Endothelial cell of umbilical vein (primary cell): Measurements from ENCODE around the gene ZCCHC14. TPM values are rescaled to one million over a fixed set of nuclear protein-coding genes. Genes with fewer than 3 reads are reported as not detected.

ENCODE experiments used
- BruUV-seq: library from RNA; stranded (reverse); fragments of 400-500 nt; replicated peaks from 2 replicates; lab custom pipeline; 2021; lab: Mats Ljungman, UMichigan
- CTCF ChIA-PET: fragments of 300-600, 350-600 bp; sonication (Branson Sonifier 250); formaldehyde crosslinking; loops from one replicate; lab custom pipeline; 2021; ENCODE audit warnings: antibody characterized with exemption, inconsistent platforms; lab: Charles Lee
- POLR2A ChIA-PET: fragments of 300-600, 350-600 bp; sonication (Branson Sonifier 250); formaldehyde crosslinking; loops from one replicate; lab custom pipeline; 2021; ENCODE audit warnings: antibody characterized with exemption, inconsistent platforms; lab: Charles Lee
- DNase-seq: peaks from one replicate; pipeline ENCODE4 v3.0.0-alpha.2; 2011; ENCODE audit warnings: low read depth, low spot score
- FAIRE-seq: peaks from 2 replicates; lab custom pipeline; 2011; peaks lifted over from hg19 to GRCh38; lab: Jason Lieb, UNC
- H2AFZ ChIP-seq: 2 replicates; pipeline ENCODE4 v1.6.0; 2012; ENCODE audit warnings: low read depth, low read length, control low read depth, inconsistent platforms
- H3K27ac ChIP-seq: 2 replicates; pipeline ENCODE4 v1.5.1; 2011; ENCODE audit warnings: low read depth, mild to moderate bottlenecking, control low read depth, low read length, moderate library complexity; ENCODE audit not compliant: insufficient read depth
- H3K27me3 ChIP-seq, 2 experiments: 2 replicates each; pipeline versions ENCODE4 v1.6.0 to v1.6.1; 2011; ENCODE audit warnings: low read length in 2 of 2, mixed read lengths in 1 of 2; ENCODE audit not compliant: control insufficient read depth in 2 of 2, insufficient read depth in 2 of 2
- H3K36me3 ChIP-seq, 2 experiments: 2 replicates in 1 of 2; 3 replicates in 1 of 2; pipeline ENCODE4 v1.5.1; 2011; ENCODE audit warnings: low read length in 2 of 2, mild to moderate bottlenecking in 1 of 2, moderate library complexity in 1 of 2; ENCODE audit not compliant: control insufficient read depth in 2 of 2, insufficient read depth in 2 of 2; ENCODE audit errors: extremely low read depth in 1 of 2
- H3K4me1 ChIP-seq: 3 replicates; pipeline ENCODE4 v1.5.1; 2011; ENCODE audit warnings: mild to moderate bottlenecking, low read length; ENCODE audit not compliant: control insufficient read depth, insufficient read depth; ENCODE audit errors: extremely low read depth
- H3K4me2 ChIP-seq: 2 replicates; pipeline ENCODE4 v1.6.1; 2011; ENCODE audit warnings: low read length, control low read depth, mixed read lengths; ENCODE audit not compliant: insufficient read depth
- H3K4me3 ChIP-seq, 3 experiments: fragments of 200-600 bp in 1 of 3; sonication (generic), shearing (Covaris generic) in 1 of 3; replicated peaks in 1 of 3; 2 replicates each; pipeline ENCODE4 v1.5.1; 2011 to 2016; ENCODE audit warnings: control low read depth in 3 of 3, low read length in 3 of 3, mild to moderate bottlenecking in 2 of 3, inconsistent platforms in 1 of 3, low read depth in 1 of 3, moderate library complexity in 1 of 3; ENCODE audit not compliant: insufficient read depth in 1 of 3
- H3K79me2 ChIP-seq: 2 replicates; pipeline ENCODE4 v1.6.0; 2012; ENCODE audit warnings: low read length, inconsistent platforms; ENCODE audit not compliant: control insufficient read depth, insufficient read depth
- H3K9ac ChIP-seq: replicated peaks from 2 replicates; pipeline ENCODE3; 2011; ENCODE audit warnings: low read length, control low read depth; ENCODE audit not compliant: insufficient read depth; ENCODE audit errors: extremely low read depth
- H3K9me1 ChIP-seq: replicated peaks from 3 replicates; pipeline ENCODE4 v1.6.0; 2011; ENCODE audit warnings: mild to moderate bottlenecking, low read length; ENCODE audit not compliant: control insufficient read depth, insufficient read depth; ENCODE audit errors: extremely low read depth
- H3K9me3 ChIP-seq: replicated peaks from 2 replicates; pipeline ENCODE4 v1.5.1; 2012; ENCODE audit warnings: low read length, inconsistent platforms; ENCODE audit not compliant: control insufficient read depth, insufficient read depth
- H4K20me1 ChIP-seq: replicated peaks from 2 replicates; pipeline ENCODE3; 2011; ENCODE audit warnings: mild to moderate bottlenecking, low read length; ENCODE audit not compliant: control insufficient read depth, insufficient read depth; ENCODE audit errors: extremely low read depth
- CTCF ChIP-seq, 2 donors: IDR thresholded peaks; 1 replicate in 1 of 2; 2 replicates in 1 of 2; pipeline ENCODE4 v1.5.1; 2011; ENCODE audit warnings: low read length in 2 of 2, mild to moderate bottlenecking in 2 of 2, moderate library complexity in 2 of 2, control low read depth in 1 of 2, inconsistent platforms in 1 of 2, low read depth in 1 of 2; ENCODE audit not compliant: insufficient read depth in 1 of 2; ENCODE audit errors: extremely low read depth in 1 of 2
- EZH2 ChIP-seq: IDR thresholded peaks from 2 replicates; pipeline ENCODE4 v1.6.1; 2012; ENCODE audit warnings: borderline replicate concordance, low read depth, mild to moderate bottlenecking, moderate library complexity, low read length, inconsistent platforms; ENCODE audit not compliant: severe bottlenecking
- FOS ChIP-seq: IDR thresholded peaks from 2 replicates; pipeline ENCODE4 v1.6.1; 2011; ENCODE audit warnings: mild to moderate bottlenecking, low read length, moderate library complexity, borderline replicate concordance; ENCODE audit not compliant: insufficient read depth
- GATA2 ChIP-seq: IDR thresholded peaks from 2 replicates; pipeline ENCODE4 v1.7.0; 2011; ENCODE audit warnings: low read depth, mild to moderate bottlenecking, moderate library complexity, mixed read lengths, low read length; ENCODE audit not compliant: insufficient read length, insufficient read depth
- JUN ChIP-seq: IDR thresholded peaks from 2 replicates; pipeline ENCODE4 v1.6.1; 2011; ENCODE audit warnings: borderline replicate concordance, low read depth; ENCODE audit not compliant: insufficient read length, insufficient read depth
- MYC ChIP-seq: IDR thresholded peaks from one replicate; pipeline ENCODE4 v1.6.1; 2011; ENCODE audit warnings: mild to moderate bottlenecking, low read depth, low read length
- POLR2A ChIP-seq: IDR thresholded peaks from 2 replicates; pipeline ENCODE4 v1.6.1; 2012; ENCODE audit warnings: low read depth, mild to moderate bottlenecking, control low read depth, low read length
- POLR2AphosphoS5 ChIP-seq: IDR thresholded peaks from 2 replicates; pipeline ENCODE4 v1.6.1; 2012; ENCODE audit warnings: low read depth, mild to moderate bottlenecking, control low read depth, low read length, moderate library complexity; ENCODE audit not compliant: insufficient read depth
- dilution Hi-C: fragments of 300-500 bp; cut with MboI; formaldehyde crosslinking; loops from one replicate; pipeline ENCODE4 v1.15.0; 2019; ENCODE audit warnings: low sequenced_read_pairs; ENCODE audit not compliant: extremely low pct_ligation_motif_present
- intact Hi-C: fragments of 100-400 bp; cut with micrococcal nuclease; formaldehyde crosslinking; loops from one replicate; pipeline ENCODE4 v1.10.0; 2022
- polyA plus RNA-seq, 4 experiments: library from polyadenylated mRNA; depleted of rRNA in 3 of 4; stranded (reverse) in 3 of 4; unstranded in 1 of 4; fragments of >200 nt; gene quantifications; 2 replicates each; pipeline versions ENCODE4 v1.2.1 to v1.2.3, GENCODE V29; 2011 to 2012; ENCODE audit warnings: missing spikeins in 1 of 4
- total RNA-seq: library from RNA; stranded (reverse); gene quantifications from 2 replicates; pipeline ENCODE4 v1.2.3, GENCODE V29; 2021
- TF ChIP-seq, protein P1 (sequence below): IDR thresholded peaks from 2 replicates; pipeline ENCODE4 v1.6.1; 2011; ENCODE audit not compliant: insufficient read depth, insufficient read length

Gene ZCCHC14
- total and polyA plus RNA-seq, 2 donors (not counting 3 experiments of a cell fraction or from before 2014, with no cell fraction given): 9.5 to 30.9 TPM

DNA sequence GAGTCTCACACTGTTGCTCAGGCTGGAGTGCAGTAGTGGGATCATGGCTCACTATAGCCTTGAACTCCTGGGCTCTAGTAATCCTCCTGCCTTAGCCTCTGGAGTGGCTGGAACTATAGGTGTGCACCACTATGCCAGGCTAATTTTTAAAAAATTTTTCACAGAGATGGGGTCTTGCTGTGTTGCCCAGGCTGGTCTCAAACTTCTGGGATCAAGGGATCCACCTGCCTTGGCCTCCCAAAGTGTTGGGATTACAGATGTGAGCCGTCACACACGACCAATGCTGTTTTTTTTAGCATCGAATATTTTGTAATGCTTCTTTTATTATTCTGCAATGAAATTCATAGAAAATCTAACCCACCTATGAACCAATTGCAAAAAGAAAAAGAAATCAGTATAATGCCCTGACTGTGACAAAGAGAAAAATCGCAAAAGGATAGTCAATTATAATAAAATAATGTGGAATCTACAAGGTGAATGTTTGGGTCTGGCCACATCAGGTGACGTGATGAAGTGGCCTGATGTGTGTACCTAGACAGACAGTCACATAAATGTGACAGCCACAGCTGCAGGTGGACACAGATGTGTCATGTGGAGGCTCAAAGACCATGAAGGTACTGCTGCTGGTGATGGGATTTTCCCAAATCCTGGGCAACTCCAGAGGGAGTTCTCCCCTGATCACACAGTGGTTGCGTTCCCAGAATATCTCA, 33.6 kb upstream of the ZCCHC14 start:
- H3K4me3 ChIP-seq: no peak overlapping the region
- H3K9ac ChIP-seq: no peak overlapping the region
- DNase-seq (no peak), FAIRE-seq (no peak)
- BruUV-seq: no TSS peak
- no peaks in the 10 kb centered on the region for H4K20me1 ChIP-seq
- TF ChIP-seq EZH2 (no peak), CTCF (IDR thresholded peaks at IDR 0.05; ENCODE audit: extremely low read depth in 1 of 2, insufficient read depth in 1 of 2, low read depth in 1 of 2, low read length in 2 of 2) (no peak), GATA2 (no peak), FOS (no peak), POLR2A (no peak), POLR2AphosphoS5 (no peak), MYC (no peak), JUN (no peak)
- TF ChIP-seq, protein P1, sequence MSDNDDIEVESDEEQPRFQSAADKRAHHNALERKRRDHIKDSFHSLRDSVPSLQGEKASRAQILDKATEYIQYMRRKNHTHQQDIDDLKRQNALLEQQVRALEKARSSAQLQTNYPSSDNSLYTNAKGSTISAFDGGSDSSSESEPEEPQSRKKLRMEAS: no peak
- dilution Hi-C loops (no loop called here), intact Hi-C loops (no loop called here)
- no peaks in the 10 kb centered on the region for H3K9me1 ChIP-seq
- H3K4me1 ChIP-seq: no peaks in the 10 kb centered on the region
- peaks cover 7 to 10% of the 10 kb centered on the region in 2 experiments for H3K27me3 ChIP-seq
- H2AFZ ChIP-seq: no peak overlapping the region
- no peak overlapping the region for H3K4me2 ChIP-seq
- H3K9me3 ChIP-seq: no peaks in the 10 kb centered on the region
- ChIA-PET CTCF (no interaction called here), POLR2A (no interaction called here)
- H3K27ac ChIP-seq: no peak overlapping the region
- H3K36me3 ChIP-seq: no peaks in the 10 kb centered on the region
- H3K79me2 ChIP-seq: no peaks in the 10 kb centered on the region
